Measurements from ENCODE around the gene DCANP1.

Gene DCANP1

DNA sequence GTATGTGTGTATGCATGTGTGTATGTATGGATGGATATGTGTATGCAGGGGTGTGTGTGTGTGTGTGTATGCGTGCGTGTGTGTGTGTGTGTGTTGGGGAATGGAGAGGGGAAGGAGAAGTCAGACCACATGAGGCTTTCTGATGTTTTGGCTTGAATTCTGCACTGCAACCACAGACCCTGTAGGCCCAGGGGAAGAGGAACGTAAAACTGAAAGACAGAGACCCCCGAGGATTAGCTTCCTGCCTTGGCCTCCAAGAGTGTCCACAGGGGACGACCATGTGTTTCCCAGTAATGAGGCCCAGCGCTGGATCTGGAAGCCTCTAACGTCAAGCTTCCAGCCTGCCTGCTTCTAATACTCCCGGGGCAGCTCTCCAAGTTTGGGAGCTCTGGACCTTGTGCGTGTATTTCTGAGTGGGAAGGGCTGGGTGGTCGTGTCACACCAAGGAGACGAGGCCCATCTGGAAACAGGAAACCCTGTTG, 5.8 kb downstream of the DCANP1 start:
- H3K4me3 ChIP-seq (ENCODE audit: low read depth, low read length) = no peak overlapping the region
- no peak for TF ChIP-seq CTCF (conservative IDR thresholded peaks at IDR 0.05; ENCODE audit: low read depth, low read length)
- DNase-seq (ENCODE audit: low read depth) = no peak

DNA sequence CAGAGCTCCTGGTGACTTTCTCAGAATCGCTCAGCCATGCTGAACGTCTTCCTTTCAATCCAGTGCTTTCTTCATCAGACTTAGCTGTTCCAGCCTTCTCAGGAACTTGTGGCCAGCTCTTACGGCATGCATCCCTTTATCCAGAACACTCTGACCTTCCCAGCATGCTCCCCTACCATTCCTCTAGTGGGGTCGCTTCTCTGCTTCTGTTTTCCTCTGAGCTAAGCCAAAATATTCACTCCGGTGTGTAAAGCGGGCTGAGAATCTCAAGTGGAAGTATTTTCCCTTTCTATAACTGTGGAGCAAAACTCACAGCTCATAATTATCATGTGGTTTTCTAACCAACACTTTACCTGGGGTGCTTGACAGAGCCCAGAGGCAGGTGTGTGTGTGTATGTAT, 6.2 kb downstream of the DCANP1 start:
- no peak for DNase-seq (ENCODE audit: low read depth)
- H3K4me3 ChIP-seq (ENCODE audit: low read depth, low read length) = no peak overlapping the region
- TF ChIP-seq CTCF (conservative IDR thresholded peaks at IDR 0.05; ENCODE audit: low read depth, low read length) = no peak

GRCh38 chr5:135439231-135440205, 7.6 kb downstream of the DCANP1 start:
- H3K4me3 ChIP-seq (ENCODE audit: low read depth, low read length) = no peak overlapping the region
- no peak for TF ChIP-seq CTCF (conservative IDR thresholded peaks at IDR 0.05; ENCODE audit: low read depth, low read length)
- no peak for DNase-seq (ENCODE audit: low read depth)

DNA sequence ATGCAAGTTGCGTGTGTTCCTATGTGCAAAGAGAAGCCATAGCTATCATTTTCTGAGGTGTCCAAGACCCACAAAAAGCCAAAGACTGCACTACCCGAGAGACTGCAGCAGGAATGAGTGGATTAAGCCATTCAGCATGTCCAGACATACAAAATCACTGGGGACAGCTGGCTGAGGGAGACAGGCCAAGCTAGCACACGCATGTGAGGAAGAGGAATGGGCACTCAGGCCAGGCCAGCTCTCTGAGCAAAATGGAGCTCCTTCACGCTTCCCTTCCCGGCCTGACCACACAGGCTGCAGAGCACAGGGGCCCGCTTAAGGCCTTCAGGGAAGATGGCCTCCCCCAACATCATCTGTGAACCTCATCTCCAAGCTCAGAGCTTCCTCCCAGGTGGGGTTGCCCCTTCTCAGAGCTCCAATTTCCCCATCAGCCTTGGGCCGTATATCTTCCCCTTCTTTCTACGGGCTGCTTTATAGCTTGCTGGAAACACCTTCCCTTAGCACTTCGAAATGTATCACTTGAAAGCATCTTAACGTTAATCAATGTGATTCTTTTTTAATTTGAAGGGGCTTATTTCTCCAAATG, 8.4 kb downstream of the DCANP1 start:
- H3K4me3 ChIP-seq (ENCODE audit: low read depth, low read length) = no peak overlapping the region
- no peak for TF ChIP-seq CTCF (conservative IDR thresholded peaks at IDR 0.05; ENCODE audit: low read depth, low read length)
- DNase-seq (ENCODE audit: low read depth) = no peak

DNA sequence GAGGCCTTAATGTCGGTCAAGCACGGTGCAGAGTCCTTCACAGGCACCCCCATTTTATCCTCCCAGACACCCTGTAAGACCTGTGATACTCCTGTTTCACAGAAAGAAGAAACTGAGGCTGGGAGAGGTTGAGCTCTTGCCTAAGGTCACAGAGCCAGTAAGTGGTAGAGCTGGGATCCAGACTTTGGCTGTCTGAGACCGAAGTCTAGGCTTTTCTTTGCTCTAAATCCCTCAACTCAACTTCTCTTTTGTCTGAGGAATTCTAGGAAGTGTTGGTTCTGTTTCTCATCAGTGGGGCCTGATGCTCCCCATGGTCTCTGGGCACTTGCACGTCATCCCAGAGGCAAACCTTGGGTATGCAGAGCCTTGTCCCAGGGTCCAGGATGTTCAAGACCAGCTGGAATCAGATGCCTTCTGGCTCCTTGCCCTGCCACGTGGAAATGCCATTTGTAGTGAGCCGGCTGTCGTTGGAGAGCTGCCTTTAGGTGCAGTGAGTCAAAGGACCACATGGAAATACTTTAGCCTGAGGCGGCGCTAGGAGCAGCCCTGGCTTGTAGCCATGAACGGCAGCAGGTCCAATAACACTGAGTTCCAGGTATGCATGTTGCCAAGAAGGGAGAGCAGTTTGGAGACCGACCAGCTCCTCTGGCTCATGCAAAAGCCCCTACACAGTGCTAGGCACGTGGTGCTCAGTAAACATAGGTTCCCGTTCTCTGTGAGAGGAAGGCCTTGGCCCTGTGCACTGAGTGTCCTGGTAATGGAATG, 9.2 kb downstream of the DCANP1 start:
- TF ChIP-seq CTCF (conservative IDR thresholded peaks at IDR 0.05; ENCODE audit: low read depth, low read length) = peak; percentile 23
- no peak overlapping the region for H3K4me3 ChIP-seq (ENCODE audit: low read depth, low read length)
- peak; percentile 96 for DNase-seq (ENCODE audit: low read depth)

DNA sequence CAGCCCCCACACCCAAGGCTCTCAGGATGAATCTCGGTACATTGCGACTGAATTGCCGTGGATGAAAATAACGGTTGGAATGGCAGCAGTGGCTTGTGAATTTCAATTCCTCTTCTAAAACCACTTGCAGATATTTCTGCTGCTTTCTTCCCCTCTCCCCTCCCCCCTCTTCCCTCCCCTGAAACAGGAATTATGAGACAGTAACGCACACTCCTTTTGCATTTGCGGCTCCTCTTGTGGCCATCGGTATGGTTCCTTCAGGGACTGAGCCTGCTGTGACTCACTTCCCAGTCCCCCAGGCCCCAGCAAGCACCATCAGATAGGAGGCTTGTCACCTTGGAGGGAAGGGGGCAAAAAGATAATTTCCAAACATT, 9.7 kb downstream of the DCANP1 start:
- TF ChIP-seq CTCF (conservative IDR thresholded peaks at IDR 0.05; ENCODE audit: low read depth, low read length) = no peak
- DNase-seq (ENCODE audit: low read depth) = no peak
- H3K4me3 ChIP-seq (ENCODE audit: low read depth, low read length) = no peak overlapping the region

All from choroid plexus epithelial cell (primary cell).